SU-DHL-6 (cell line): ENCODE data around the gene AEN.

ENCODE experiments used
- H2AFZ ChIP-seq: fragments of 200-600 bp; sonication (generic); 2 replicates; pipeline ENCODE4 v1.6.1; 2014; ENCODE audit warnings: low read depth, mild to moderate bottlenecking, moderate library complexity, mixed read lengths, antibody characterized with exemption, low read length; ENCODE audit not compliant: severe bottlenecking
- H3F3A ChIP-seq: fragments of 200-600 bp; shearing (Covaris generic); 2 replicates; pipeline ENCODE4 v1.6.0; 2016; ENCODE audit warnings: antibody characterized with exemption, mild to moderate bottlenecking; ENCODE audit not compliant: insufficient read depth
- H3K27ac ChIP-seq: fragments of 200-600 bp; sonication (generic); 2 replicates; pipeline ENCODE4 v1.5.1; 2016; ENCODE audit warnings: low read depth, mild to moderate bottlenecking, low read length, moderate library complexity, mixed read lengths
- H3K27me3 ChIP-seq: fragments of 200-600 bp; sonication (generic), shearing (Covaris generic); 2 replicates; pipeline ENCODE4 v1.6.0; 2014; ENCODE audit warnings: mild to moderate bottlenecking, low read length
- H3K36me3 ChIP-seq: fragments of 200-600 bp; sonication (generic); 2 replicates; pipeline ENCODE4 v1.6.1; 2014; ENCODE audit warnings: mild to moderate bottlenecking, low read length, mixed read lengths
- H3K4me2 ChIP-seq: fragments of 300-600, 200-600 bp; shearing (Covaris generic), sonication (generic); 2 replicates; pipeline ENCODE4 v1.6.0; 2014; ENCODE audit warnings: low read length, low read depth, mild to moderate bottlenecking; ENCODE audit not compliant: poor library complexity, severe bottlenecking
- H3K4me3 ChIP-seq: fragments of 200-600 bp; sonication (generic); 2 replicates; pipeline ENCODE4 v1.5.1; 2014; ENCODE audit warnings: antibody characterized with exemption, low read length, mild to moderate bottlenecking, mixed read lengths; ENCODE audit not compliant: insufficient read depth, poor library complexity, severe bottlenecking
- H3K79me2 ChIP-seq: fragments of 200-600 bp; sonication (generic); 2 replicates; pipeline ENCODE4 v1.6.1; 2014; ENCODE audit warnings: mild to moderate bottlenecking, low read length, moderate library complexity; ENCODE audit not compliant: insufficient read depth
- H3K9ac ChIP-seq: fragments of 200-600 bp; sonication (generic); 2 replicates; pipeline ENCODE4 v1.7.0; 2014; ENCODE audit warnings: mild to moderate bottlenecking, low read length
- H3K9me2 ChIP-seq: fragments of 200-600 bp; sonication (generic); replicated peaks from 2 replicates; pipeline ENCODE4 v1.6.1; 2014; ENCODE audit warnings: low read length; ENCODE audit not compliant: insufficient read depth
- H3K9me3 ChIP-seq: fragments of 200-600 bp; sonication (generic); 2 replicates; pipeline ENCODE4 v1.6.1; 2014; ENCODE audit warnings: low read length, mixed read lengths; ENCODE audit not compliant: insufficient read depth
- H4K20me1 ChIP-seq: fragments of 200-600 bp; sonication (generic); 2 replicates; pipeline ENCODE4 v1.6.1; 2014; ENCODE audit warnings: low read depth, mild to moderate bottlenecking, antibody characterized with exemption, low read length, moderate library complexity, mixed read lengths
- CTCF ChIP-seq: fragments of 200-600 bp; sonication (generic); IDR thresholded peaks from one replicate; pipeline ENCODE4 v1.5.1; 2017; ENCODE audit warnings: antibody characterized with exemption, mild to moderate bottlenecking, low read length, moderate library complexity; ENCODE audit not compliant: insufficient read depth, poor library complexity, severe bottlenecking
- EZH2phosphoT487 ChIP-seq: fragments of 200-600 bp; sonication (generic), shearing (Covaris generic); conservative IDR thresholded peaks from 2 replicates; pipeline ENCODE4 v1.6.1; 2018; ENCODE audit warnings: mild to moderate bottlenecking, antibody characterized with exemption, low read length, moderate library complexity, mixed read lengths

Gene AEN

GRCh38 chr15:88621789-88622604 lies 857 bp downstream of the AEN start:
- H3K9me3 ChIP-seq = no peaks in the 10 kb centered on the region
- H4K20me1 ChIP-seq = peaks cover 18% of the 10 kb centered on the region; the same call in 1 of the 2 replicates
- H3K27me3 ChIP-seq = no peaks in the 10 kb centered on the region
- peak overlapping the region; percentile 96 for H3K9ac ChIP-seq
- H3K4me2 ChIP-seq = peak overlapping the region; percentile 74
- H3K4me3 ChIP-seq = peak overlapping the region; percentile 70
- peak overlapping the region; percentile 80 for H3K27ac ChIP-seq
- peaks cover 56% of the 10 kb centered on the region for H3K79me2 ChIP-seq
- no peaks in the 10 kb centered on the region for H3K9me2 ChIP-seq
- no peak for TF ChIP-seq CTCF
- TF ChIP-seq EZH2phosphoT487 = no peak
- no peak overlapping the region for H2AFZ ChIP-seq
- H3F3A ChIP-seq = no peaks in the 10 kb centered on the region
- peaks cover 4% of the 10 kb centered on the region; the same call in 1 of the 2 replicates for H3K36me3 ChIP-seq

- TF ChIP-seq CTCF (no peak), EZH2phosphoT487 (no peak)
- peak overlapping the region; percentile 70 for H3K4me3 ChIP-seq
- peaks cover 6% of the 10 kb centered on the region; the same call in 1 of the 2 replicates for H3K36me3 ChIP-seq
These were observed 1.4 kb downstream of the AEN start for GRCh38 chr15:88622605-88622975.

GRCh38 chr15:88623061-88623460 lies 1.9 kb downstream of the AEN start:
- Histone ChIP-seq H3K27me3 (no peaks in the 10 kb centered on the region), H3K27ac (peak overlapping the region; percentile 80; the same call in 1 of the 2 replicates), H3K9ac (peak overlapping the region; percentile 96), H4K20me1 (peaks cover 29% of the 10 kb centered on the region; the same call in 1 of the 2 replicates), H3K36me3 (peaks cover 6% of the 10 kb centered on the region; the same call in 1 of the 2 replicates), H3K4me3 (peak overlapping the region; percentile 70), H2AFZ (no peak overlapping the region), H3K9me3 (no peaks in the 10 kb centered on the region), H3F3A (no peaks in the 10 kb centered on the region), H3K9me2 (no peaks in the 10 kb centered on the region), H3K79me2 (peaks cover 66% of the 10 kb centered on the region), H3K4me2 (peak overlapping the region; percentile 74)
- TF ChIP-seq EZH2phosphoT487 (no peak), CTCF (no peak)

More at GRCh38 chr15:88622605-88622975, 1.4 kb downstream of the AEN start:
- Histone ChIP-seq H3K27ac (peak overlapping the region; percentile 80), H2AFZ (no peak overlapping the region), H3K79me2 (peaks cover 62% of the 10 kb centered on the region), H3K27me3 (no peaks in the 10 kb centered on the region), H3K9me2 (no peaks in the 10 kb centered on the region), H3F3A (no peaks in the 10 kb centered on the region), H4K20me1 (peaks cover 24% of the 10 kb centered on the region; the same call in 1 of the 2 replicates), H3K9ac (peak overlapping the region; percentile 96), H3K4me2 (peak overlapping the region; percentile 74), H3K9me3 (no peaks in the 10 kb centered on the region)
